ENCODE results near the gene BTRC. TPM values are rescaled to one million over a fixed set of nuclear protein-coding genes. Genes with fewer than 3 reads are reported as not detected.

The BTRC gene
- total RNA-seq, 4 donors from 2014 or later, result 9.7 to 16.8 (median 10.7) TPM

DNA sequence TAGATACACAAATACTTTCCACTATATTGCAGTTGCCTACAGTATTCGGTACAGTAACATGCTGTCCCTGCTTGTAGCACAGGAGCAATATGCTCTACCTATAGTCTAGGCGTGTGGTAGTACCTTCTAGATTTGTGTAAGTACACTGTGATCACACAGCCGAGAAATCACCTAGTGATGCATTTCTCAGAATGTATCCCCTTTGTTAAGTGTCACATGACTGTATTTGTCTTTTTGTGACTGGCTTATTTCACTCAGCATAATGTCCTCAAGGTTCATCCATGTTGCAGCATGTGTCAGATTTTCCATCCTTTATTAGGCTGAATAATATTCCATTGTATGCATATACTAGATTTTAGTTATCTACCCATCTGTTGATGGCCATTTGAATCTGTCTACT, 61.9 kb downstream of the BTRC start:
- TF ChIP-seq, protein P1, sequence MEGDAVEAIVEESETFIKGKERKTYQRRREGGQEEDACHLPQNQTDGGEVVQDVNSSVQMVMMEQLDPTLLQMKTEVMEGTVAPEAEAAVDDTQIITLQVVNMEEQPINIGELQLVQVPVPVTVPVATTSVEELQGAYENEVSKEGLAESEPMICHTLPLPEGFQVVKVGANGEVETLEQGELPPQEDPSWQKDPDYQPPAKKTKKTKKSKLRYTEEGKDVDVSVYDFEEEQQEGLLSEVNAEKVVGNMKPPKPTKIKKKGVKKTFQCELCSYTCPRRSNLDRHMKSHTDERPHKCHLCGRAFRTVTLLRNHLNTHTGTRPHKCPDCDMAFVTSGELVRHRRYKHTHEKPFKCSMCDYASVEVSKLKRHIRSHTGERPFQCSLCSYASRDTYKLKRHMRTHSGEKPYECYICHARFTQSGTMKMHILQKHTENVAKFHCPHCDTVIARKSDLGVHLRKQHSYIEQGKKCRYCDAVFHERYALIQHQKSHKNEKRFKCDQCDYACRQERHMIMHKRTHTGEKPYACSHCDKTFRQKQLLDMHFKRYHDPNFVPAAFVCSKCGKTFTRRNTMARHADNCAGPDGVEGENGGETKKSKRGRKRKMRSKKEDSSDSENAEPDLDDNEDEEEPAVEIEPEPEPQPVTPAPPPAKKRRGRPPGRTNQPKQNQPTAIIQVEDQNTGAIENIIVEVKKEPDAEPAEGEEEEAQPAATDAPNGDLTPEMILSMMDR (IDR thresholded peaks at IDR 0.05; ENCODE audit: low read depth), result no peak

DNA sequence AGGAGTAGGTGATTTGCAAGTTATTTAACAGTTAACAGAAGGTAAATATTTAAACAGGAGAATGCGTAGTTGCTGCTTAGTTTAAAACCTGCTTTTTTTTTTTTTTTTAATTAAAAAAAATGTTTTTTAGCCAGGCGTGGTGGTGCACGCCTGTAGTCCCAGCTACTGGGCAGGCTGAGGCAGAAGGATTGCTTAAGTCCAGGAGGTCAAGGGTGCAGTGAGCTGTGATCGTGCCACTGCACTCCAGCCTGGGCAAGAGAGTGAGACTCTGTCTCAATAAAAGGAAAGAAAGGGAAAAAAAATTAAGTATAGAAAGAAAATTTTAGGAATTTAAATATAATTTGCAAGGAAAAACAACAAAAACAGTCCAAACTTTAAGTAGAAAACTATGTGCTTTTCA, 71.6 kb downstream of the BTRC start:
- TF ChIP-seq, protein P1 (IDR thresholded peaks at IDR 0.05; ENCODE audit: low read depth), result no peak

DNA sequence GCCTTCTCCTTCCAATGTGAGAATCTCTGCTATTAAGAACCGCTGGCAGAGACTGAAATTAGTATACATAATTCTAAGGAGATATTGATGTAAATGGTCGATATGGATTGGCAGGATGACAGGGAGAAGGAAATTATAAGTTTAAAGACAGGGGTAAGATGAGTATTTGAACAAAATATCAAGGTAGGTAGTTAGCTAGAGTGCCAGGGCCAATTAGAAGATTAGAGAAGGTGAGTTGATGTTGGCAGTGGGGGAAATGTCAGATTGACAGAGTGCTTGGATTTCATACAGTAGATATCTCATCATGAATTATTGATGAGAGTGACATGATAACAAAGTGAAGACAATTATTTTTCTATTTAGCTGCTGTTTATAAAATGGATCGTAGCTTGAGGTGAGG, 74.1 kb downstream of the BTRC start:
- TF ChIP-seq, protein P1 (IDR thresholded peaks at IDR 0.05; ENCODE audit: low read depth), result no peak

DNA sequence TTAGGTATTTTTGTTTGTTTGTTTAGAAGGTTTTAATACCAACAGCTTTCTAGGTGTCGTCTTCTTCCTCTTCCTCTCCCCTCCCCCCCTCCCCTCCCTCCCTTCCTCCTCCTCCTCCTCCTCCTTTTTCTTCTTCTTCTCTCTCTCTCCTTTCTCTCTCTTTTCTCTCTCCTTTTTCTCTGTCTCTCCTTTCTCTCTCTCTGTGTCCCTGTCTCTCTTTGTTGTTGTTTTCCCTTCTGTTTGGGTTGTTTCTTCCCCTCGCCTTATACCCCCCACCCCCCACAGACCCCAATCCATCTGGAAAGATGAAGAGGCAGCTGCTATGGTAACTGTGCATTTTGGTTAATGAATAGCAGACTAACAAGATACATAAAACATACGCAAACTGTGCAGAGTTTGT, 75.5 kb downstream of the BTRC start:
- TF ChIP-seq, protein P1 (IDR thresholded peaks at IDR 0.05; ENCODE audit: low read depth), result no peak

DNA sequence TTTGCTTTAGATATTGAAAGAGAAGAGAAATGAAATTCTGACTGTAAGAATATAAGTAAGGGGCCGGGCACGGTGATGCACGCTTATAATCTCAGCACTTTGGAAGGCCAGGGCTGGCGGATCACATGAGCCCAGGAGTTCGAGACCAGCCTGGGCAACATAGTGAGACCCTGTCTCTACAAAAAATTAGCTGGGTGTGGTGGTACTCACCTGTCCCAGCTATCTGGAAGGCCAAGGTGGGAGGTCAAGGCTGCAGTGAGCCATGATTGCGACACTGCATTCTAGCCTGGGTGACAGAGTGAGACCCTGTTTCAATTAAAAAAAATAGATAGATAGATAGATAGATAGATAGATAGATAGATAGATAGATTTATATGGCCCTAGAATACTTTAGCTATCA, 82.3 kb downstream of the BTRC start:
- TF ChIP-seq, protein P1 (IDR thresholded peaks at IDR 0.05; ENCODE audit: low read depth), result no peak

DNA sequence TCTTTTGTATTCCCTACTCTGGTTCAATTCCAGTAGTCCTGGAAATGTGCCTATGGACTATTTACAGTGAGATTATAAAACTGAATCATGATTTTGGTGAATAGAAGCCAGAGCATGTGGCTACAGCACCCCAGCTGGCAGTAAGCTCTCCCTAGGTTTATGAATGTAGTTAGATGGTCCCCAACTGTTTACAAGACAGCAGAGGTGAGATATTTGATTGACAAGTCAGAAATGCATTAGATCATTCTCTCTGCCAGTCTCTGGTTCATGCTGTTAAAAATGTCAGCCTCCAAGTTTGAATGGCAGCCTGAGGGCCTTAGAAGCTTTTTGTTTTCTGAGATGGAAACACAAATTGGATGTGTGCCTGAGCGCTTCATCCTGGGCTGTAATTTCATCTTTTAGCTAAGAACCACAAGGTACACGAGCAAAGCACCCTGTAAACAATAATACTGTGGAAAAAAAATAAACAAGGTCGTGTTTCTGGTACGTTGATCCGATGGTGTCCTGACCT, 85.0 kb downstream of the BTRC start:
- TF ChIP-seq, protein P1 (IDR thresholded peaks at IDR 0.05; ENCODE audit: low read depth), result no peak

DNA sequence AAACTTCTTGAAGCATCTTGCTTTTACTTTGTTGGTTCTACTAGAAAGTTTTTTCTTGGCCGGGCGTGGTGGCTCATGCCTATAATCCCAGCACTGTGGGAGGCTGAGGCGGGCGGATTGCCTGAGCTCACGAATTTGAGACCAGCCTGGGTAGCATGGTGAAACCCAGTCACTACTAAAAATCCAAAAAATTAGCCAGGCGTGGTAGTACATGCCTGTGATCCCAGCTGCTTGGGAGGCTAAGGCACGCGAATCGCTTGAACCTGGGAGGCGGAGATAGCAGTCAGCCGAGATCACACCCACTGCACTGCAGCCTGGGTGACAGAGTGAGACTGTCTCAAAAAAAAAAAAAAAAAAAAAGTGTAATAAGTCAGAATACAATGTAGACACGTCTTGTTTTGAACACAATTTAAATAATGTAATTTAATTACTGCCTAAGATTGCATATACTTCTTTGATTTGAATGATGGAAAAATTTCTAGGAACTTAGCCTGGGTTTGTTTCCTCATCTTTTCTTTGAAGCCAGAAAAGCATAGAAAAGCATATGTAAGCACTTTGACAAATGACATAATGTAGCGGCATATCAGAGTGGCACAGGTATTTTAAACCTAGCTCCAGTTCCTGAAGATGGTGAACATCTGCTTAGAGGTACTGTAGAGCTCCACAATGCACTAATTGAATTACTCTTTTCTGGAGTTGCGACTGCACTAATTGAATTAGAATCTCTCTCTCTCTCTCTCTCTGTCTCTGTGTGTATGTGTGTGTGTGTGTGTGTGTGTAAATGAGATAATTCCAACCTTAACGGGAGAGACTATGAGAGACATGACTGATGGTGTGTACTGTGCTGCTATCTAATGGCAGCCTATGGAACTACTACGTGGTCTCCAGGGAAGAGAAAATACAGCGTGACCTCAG, 87.8 kb downstream of the BTRC start:
- TF ChIP-seq, protein P1 (IDR thresholded peaks at IDR 0.05; ENCODE audit: low read depth), result no peak

Data from subcutaneous adipose tissue (tissue), 4 donors.